HCT116 (cell line): Measurements from ENCODE around the gene PRELID2. TPM values are rescaled to one million over a fixed set of nuclear protein-coding genes. Genes with fewer than 3 reads are reported as not detected.
"Not testable (repeated sequence)": the region's sequence is repeated elsewhere in the genome, so short reads cannot be mapped to it uniquely, and the experiment has no call there.

Experiments used
- ATAC-seq: fragments of 200-7000 bp; cut with Tn5 transposase; 2 replicates; pipeline ENCODE4 v1.9.1; 2020; ENCODE audit warnings: mild to moderate bottlenecking, moderate library complexity
- BruUV-seq: library from RNA; stranded (reverse); fragments of 400-500 nt; replicated peaks from 2 replicates; lab custom pipeline; 2021; lab: Mats Ljungman, UMichigan
- CTCF ChIA-PET: fragments of 300-600 bp; sonication (Branson Sonifier 250); formaldehyde crosslinking; loops from one replicate; lab custom pipeline; 2021; ENCODE audit warnings: antibody characterized with exemption; lab: Charles Lee
- POLR2A ChIA-PET: fragments of 300-600, 350-600 bp; sonication (Branson Sonifier 250); formaldehyde crosslinking; loops from one replicate; lab custom pipeline; 2021; ENCODE audit warnings: antibody characterized with exemption; lab: Charles Lee
- RAD21 ChIA-PET, 2 experiments: fragments of 300-600 bp; sonication (Branson Sonifier 250); formaldehyde crosslinking; loops; one replicate each; lab custom pipeline; 2023; ENCODE audit warnings: low total read pairs in 2 of 2; ENCODE audit not compliant: uncharacterized antibody in 2 of 2, unreplicated experiment in 2 of 2, low non-redundant PET in 1 of 2; lab: Charles Lee
- DNase-seq: peaks from one replicate; pipeline ENCODE4 v3.0.0-alpha.2; 2010; ENCODE audit warnings: low read depth, low spot score
- H2AFZ ChIP-seq: fragments of 200-600 bp; shearing (Covaris generic), sonication (generic); 2 replicates; pipeline ENCODE4 v1.6.1; 2017; ENCODE audit warnings: low read depth, mixed run types, mixed read lengths, antibody characterized with exemption, low read length; ENCODE audit not compliant: poor library complexity, severe bottlenecking
- H3K27ac ChIP-seq: 2 replicates; pipeline ENCODE4 v1.5.1; 2012; ENCODE audit warnings: low read depth, low read length
- H3K27me3 ChIP-seq: fragments of 200-600 bp; sonication (generic); 2 replicates; pipeline ENCODE4 v1.6.1; 2016; ENCODE audit warnings: mixed run types, low read length, mixed read lengths; ENCODE audit not compliant: insufficient read depth
- H3K36me3 ChIP-seq, 2 experiments: fragments of 200-500 bp in 1 of 2; fragments of 200-600 bp in 1 of 2; sonication (Bioruptor generic) in 1 of 2; sonication (generic) in 1 of 2; 2 replicates each; pipeline versions ENCODE4 v1.5.1 to v1.6.1; 2014 to 2016; ENCODE audit warnings: low read length in 2 of 2, inconsistent platforms in 1 of 2, mixed read lengths in 1 of 2, mixed run types in 1 of 2; ENCODE audit not compliant: insufficient read depth in 2 of 2, control insufficient read depth in 1 of 2
- H3K4me1 ChIP-seq, 2 experiments: fragments of 200-600 bp in 1 of 2; sonication (generic) in 1 of 2; 2 replicates each; pipeline versions ENCODE4 v1.5.1 to v1.6.1; 2012 to 2017; ENCODE audit warnings: low read length in 2 of 2, inconsistent platforms in 1 of 2, mild to moderate bottlenecking in 1 of 2, mixed read lengths in 1 of 2, mixed run types in 1 of 2, moderate library complexity in 1 of 2; ENCODE audit not compliant: insufficient read depth in 2 of 2, control insufficient read depth in 1 of 2
- H3K4me2 ChIP-seq: fragments of 200-600 bp; sonication (generic); 2 replicates; pipeline ENCODE4 v1.6.1; 2017; ENCODE audit warnings: mixed run types, low read length, mixed read lengths
- H3K4me3 ChIP-seq, 2 experiments: fragments of 200-600 bp in 1 of 2; sonication (generic) in 1 of 2; replicated peaks in 1 of 2; 2 replicates each; pipeline ENCODE4 v1.5.1; 2011 to 2016; ENCODE audit warnings: low read length in 2 of 2, control low read depth in 1 of 2, low read depth in 1 of 2, mild to moderate bottlenecking in 1 of 2, mixed read lengths in 1 of 2, mixed run types in 1 of 2
- H3K79me2 ChIP-seq: fragments of 200-600 bp; sonication (generic); 2 replicates; pipeline ENCODE4 v1.6.1; 2017; ENCODE audit warnings: mild to moderate bottlenecking, mixed run types, low read length, moderate library complexity, mixed read lengths; ENCODE audit not compliant: insufficient read depth
- H3K9ac ChIP-seq: fragments of 200-600 bp; sonication (generic); 2 replicates; pipeline ENCODE4 v1.6.1; 2016; ENCODE audit warnings: low read length, mixed read lengths
- H3K9me2 ChIP-seq: fragments of 200-600 bp; sonication (generic), shearing (Covaris generic); 2 replicates; pipeline ENCODE4 v1.6.1; 2017; ENCODE audit warnings: mixed run types, mild to moderate bottlenecking, moderate library complexity; ENCODE audit not compliant: insufficient read depth
- H3K9me3 ChIP-seq, 2 experiments: fragments of 200-500 bp in 1 of 2; fragments of 200-600 bp in 1 of 2; sonication (Bioruptor generic) in 1 of 2; sonication (generic) in 1 of 2; 2 replicates each; pipeline ENCODE4 v1.6.1; 2014 to 2017; ENCODE audit warnings: low read length in 2 of 2, mixed read lengths in 2 of 2, inconsistent platforms in 1 of 2, low read depth in 1 of 2, mild to moderate bottlenecking in 1 of 2, mixed run types in 1 of 2, moderate library complexity in 1 of 2; ENCODE audit not compliant: control insufficient read depth in 1 of 2, insufficient read depth in 1 of 2
- H4K20me1 ChIP-seq: fragments of 200-600 bp; sonication (generic), shearing (Covaris generic); 2 replicates; pipeline ENCODE4 v1.6.1; 2017; ENCODE audit warnings: mixed run types, mild to moderate bottlenecking, moderate library complexity; ENCODE audit not compliant: insufficient read depth
- CBX3 ChIP-seq: IDR thresholded peaks from 2 replicates; pipeline ENCODE4 v1.6.1; 2012; ENCODE audit warnings: low read depth
- EGR1 ChIP-seq: IDR thresholded peaks from 2 replicates; pipeline ENCODE4 v1.6.1; 2012; ENCODE audit warnings: low read depth
- EZH2 ChIP-seq: fragments of 200-600 bp; sonication (generic); IDR thresholded peaks from 2 replicates; pipeline ENCODE4 v1.6.1; 2017; ENCODE audit warnings: antibody characterized with exemption, mixed run types
- EZH2phosphoT487 ChIP-seq: fragments of 200-600 bp; IDR thresholded peaks from 2 replicates; pipeline ENCODE4 v1.6.1; 2018; ENCODE audit warnings: antibody characterized with exemption, borderline replicate concordance
- FOSL1 ChIP-seq: IDR thresholded peaks from 2 replicates; pipeline ENCODE4 v1.6.1; 2012; ENCODE audit warnings: low read depth
- JUND ChIP-seq: IDR thresholded peaks from 2 replicates; pipeline ENCODE4 v1.6.1; 2012
- RAD21 ChIP-seq: IDR thresholded peaks from 2 replicates; pipeline ENCODE4 v1.6.1; 2012; ENCODE audit warnings: low read depth, mild to moderate bottlenecking
- ZFX ChIP-seq: fragments of 450-650 bp; IDR thresholded peaks from 2 replicates; pipeline ENCODE4 v1.6.1; 2017
- ZNF274 ChIP-seq: fragments of 200-500 bp; sonication (Bioruptor generic); IDR thresholded peaks from 2 replicates; pipeline ENCODE4 v1.6.1; 2014; ENCODE audit warnings: mild to moderate bottlenecking, low read depth, low read length, inconsistent platforms
- intact Hi-C: fragments of 100-400 bp; cut with micrococcal nuclease; formaldehyde crosslinking; loops from 2 replicates; pipeline ENCODE4 v1.10.0; 2022
- total RNA-seq: library from RNA; stranded (reverse); gene quantifications from one replicate; pipeline ENCODE4 v1.2.1, GENCODE V29; 2021; ENCODE audit not compliant: unreplicated experiment
- TF ChIP-seq, protein P1 (sequence below): IDR thresholded peaks from 2 replicates; pipeline ENCODE4 v1.6.1; 2012
- TF ChIP-seq, protein P2 (sequence below): IDR thresholded peaks from 2 replicates; pipeline ENCODE4 v1.6.1; 2011; ENCODE audit warnings: mild to moderate bottlenecking, low read length, moderate library complexity; ENCODE audit not compliant: insufficient replicate concordance; ENCODE audit errors: extremely low read depth

PRELID2 gene
- total RNA-seq, 1 experiment from 2014 or later: 20.1 TPM

DNA sequence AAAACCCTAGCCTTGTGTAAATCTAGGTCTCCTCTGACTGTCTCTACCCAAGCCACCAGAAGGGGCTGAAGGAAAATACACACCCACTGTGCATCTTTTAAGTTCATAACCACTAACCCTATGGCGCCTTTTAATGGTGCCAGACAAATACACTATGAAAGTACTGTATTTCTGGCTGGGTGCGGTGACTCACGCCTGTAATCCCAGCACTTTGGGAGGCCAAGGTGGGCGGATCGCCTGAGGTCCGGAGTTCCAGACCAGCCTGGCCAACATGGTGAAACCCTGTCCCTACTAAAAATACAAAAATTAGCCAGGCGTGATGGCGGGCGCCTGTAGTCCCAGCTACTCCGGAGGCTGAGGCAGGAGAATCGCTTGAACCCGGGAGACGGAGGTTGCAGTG, 1.1 kb upstream of the PRELID2 start:
- H3K9ac ChIP-seq: peak overlapping the region; percentile 69; the same call in 1 of the 2 replicates
- H2AFZ ChIP-seq, H3K36me3 ChIP-seq, DNase-seq, BruUV-seq, H3K9me2 ChIP-seq, H3K9me3 ChIP-seq, H3K27me3 ChIP-seq, RAD21 ChIA-PET, ATAC-seq, H3K4me3 ChIP-seq, H4K20me1 ChIP-seq: not testable (repeated sequence)
- 0 out of 2 replicates have a peak, but pooled peaks have one; percentile 11 for TF ChIP-seq EGR1
- peaks cover 16 to 27% of the 10 kb centered on the region in 2 experiments for H3K4me1 ChIP-seq
- intact Hi-C loops: loop anchor here (10.0 kb wide), 1 partner anchor 99 kb away; the partner anchor contains the start of gene SH3RF2
- H3K79me2 ChIP-seq: peaks cover 29% of the 10 kb centered on the region
- H3K27ac ChIP-seq: peak overlapping the region; percentile 38; the same call in 1 of the 2 replicates
- peak overlapping the region; percentile 92 for H3K4me2 ChIP-seq
- ChIA-PET POLR2A (interaction anchor here (1.3 kb wide), 1 partner anchor 52 kb away, joined by 4 read pairs; no protein-coding TSS in a partner anchor), CTCF (interaction anchor here (1.3 to 1.6 kb wide), 2 partner anchors 9 to 11 kb away, joined by 4 to 5 read pairs; no protein-coding TSS in a partner anchor)

DNA sequence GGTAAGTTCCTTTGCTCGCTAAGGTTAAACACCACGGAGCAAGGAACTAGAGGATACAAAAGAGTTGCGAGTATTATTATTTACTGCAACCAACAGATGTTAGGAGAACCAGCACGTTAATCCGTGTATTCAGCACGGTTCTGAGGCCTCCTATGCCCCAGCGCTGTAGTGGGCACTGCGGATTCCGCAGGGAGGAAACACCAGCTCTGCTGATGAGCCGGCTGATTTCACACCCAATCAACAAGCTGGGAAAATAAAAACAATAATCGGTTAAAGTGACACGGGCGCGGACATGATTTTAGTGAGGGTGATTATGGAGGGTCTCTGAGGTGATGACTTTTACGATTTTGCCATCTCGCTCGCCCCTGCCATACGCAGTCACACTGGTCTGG, 702 bp upstream of the PRELID2 start:
- ChIA-PET RAD21 (no interaction called here), POLR2A (interaction anchor here (1.0 to 1.3 kb wide), 3 partner anchors 11 to 347 kb away, joined by 3 to 4 read pairs (median 4); no protein-coding TSS in a partner anchor), CTCF (interaction anchor here (0.7 to 1.8 kb wide), 4 partner anchors 9 to 52 kb away, joined by 3 to 5 read pairs (median 4); no protein-coding TSS in a partner anchor)
- BruUV-seq: no TSS peak
- H3K36me3 ChIP-seq: no peaks in the 10 kb centered on the region
- peak overlapping the region; percentile 75 to 78 for H3K4me3 ChIP-seq
- H3K9me3 ChIP-seq: no peaks in the 10 kb centered on the region
- TF ChIP-seq FOSL1: no peak
- no peak for TF ChIP-seq ZNF274
- TF ChIP-seq, protein P1, sequence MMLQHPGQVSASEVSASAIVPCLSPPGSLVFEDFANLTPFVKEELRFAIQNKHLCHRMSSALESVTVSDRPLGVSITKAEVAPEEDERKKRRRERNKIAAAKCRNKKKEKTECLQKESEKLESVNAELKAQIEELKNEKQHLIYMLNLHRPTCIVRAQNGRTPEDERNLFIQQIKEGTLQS: no peak
- no peak for TF ChIP-seq EZH2phosphoT487
- no peak for TF ChIP-seq ZFX
- TF ChIP-seq EZH2: no peak
- TF ChIP-seq JUND: no peak
- TF ChIP-seq CBX3: no peak
- TF ChIP-seq RAD21: no peak
- TF ChIP-seq, protein P2, sequence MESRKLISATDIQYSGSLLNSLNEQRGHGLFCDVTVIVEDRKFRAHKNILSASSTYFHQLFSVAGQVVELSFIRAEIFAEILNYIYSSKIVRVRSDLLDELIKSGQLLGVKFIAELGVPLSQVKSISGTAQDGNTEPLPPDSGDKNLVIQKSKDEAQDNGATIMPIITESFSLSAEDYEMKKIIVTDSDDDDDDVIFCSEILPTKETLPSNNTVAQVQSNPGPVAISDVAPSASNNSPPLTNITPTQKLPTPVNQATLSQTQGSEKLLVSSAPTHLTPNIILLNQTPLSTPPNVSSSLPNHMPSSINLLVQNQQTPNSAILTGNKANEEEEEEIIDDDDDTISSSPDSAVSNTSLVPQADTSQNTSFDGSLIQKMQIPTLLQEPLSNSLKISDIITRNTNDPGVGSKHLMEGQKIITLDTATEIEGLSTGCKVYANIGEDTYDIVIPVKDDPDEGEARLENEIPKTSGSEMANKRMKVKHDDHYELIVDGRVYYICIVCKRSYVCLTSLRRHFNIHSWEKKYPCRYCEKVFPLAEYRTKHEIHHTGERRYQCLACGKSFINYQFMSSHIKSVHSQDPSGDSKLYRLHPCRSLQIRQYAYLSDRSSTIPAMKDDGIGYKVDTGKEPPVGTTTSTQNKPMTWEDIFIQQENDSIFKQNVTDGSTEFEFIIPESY: no peak
- peak overlapping the region; percentile 92 for H3K4me2 ChIP-seq
- H4K20me1 ChIP-seq: no peaks in the 10 kb centered on the region
- peak overlapping the region; percentile 38 for H3K27ac ChIP-seq
- H3K27me3 ChIP-seq: no peaks in the 10 kb centered on the region
- no peak for DNase-seq
- H3K9ac ChIP-seq: peak overlapping the region; percentile 69
- H2AFZ ChIP-seq: no peak overlapping the region
- peaks cover 16 to 27% of the 10 kb centered on the region in 2 experiments for H3K4me1 ChIP-seq
- H3K9me2 ChIP-seq: no peaks in the 10 kb centered on the region
- peak; percentile 15 for ATAC-seq
- peaks cover 31% of the 10 kb centered on the region for H3K79me2 ChIP-seq
- intact Hi-C loops: loop anchor here (10.0 kb wide), 1 partner anchor 99 kb away; the partner anchor contains the start of gene SH3RF2
